ENCODE measurements around the gene TNS3. TPM values are rescaled to one million over a fixed set of nuclear protein-coding genes. Genes with fewer than 3 reads are reported as not detected.

The TNS3 gene
- total and polyA plus RNA-seq, 10 of the 15 experiments (the other 5 are each of a cell fraction or from before 2014, with no cell fraction given), result 0.27 to 2.7 (median 0.79) TPM

DNA sequence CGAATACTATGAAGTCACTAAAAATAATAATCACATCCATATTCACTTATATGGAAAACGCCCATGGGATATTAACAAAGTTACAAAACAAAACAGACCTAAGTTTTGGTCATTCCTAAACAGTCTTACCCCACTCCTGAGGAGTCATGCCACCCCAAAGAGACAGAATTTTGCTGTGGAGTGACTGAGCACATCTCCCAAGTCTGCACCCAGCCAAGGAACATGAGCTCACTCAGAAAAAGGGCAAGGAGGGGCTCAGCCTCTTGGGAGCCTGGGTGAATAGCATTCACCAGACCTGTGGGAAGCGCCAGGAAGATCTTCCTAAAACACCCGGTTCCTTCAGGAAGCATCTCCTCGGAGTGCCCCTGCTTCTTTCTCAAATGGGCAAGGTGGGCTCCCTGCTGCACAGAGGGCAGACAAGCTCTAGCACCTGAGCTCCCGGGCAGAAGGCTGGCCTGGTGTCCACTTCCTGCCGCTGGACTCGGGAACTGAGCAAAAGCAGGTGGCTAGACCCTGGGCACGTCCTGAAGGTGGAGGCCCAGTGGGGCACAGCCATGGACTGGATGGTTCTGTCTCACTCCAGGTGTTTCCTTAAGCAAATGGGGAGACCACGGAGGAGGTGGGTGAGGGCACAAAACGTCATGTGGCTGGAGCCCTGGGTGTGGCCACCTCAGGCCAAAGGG is 31.0 kb downstream of the TNS3 start (continued):
- TF ChIP-seq, protein P1, sequence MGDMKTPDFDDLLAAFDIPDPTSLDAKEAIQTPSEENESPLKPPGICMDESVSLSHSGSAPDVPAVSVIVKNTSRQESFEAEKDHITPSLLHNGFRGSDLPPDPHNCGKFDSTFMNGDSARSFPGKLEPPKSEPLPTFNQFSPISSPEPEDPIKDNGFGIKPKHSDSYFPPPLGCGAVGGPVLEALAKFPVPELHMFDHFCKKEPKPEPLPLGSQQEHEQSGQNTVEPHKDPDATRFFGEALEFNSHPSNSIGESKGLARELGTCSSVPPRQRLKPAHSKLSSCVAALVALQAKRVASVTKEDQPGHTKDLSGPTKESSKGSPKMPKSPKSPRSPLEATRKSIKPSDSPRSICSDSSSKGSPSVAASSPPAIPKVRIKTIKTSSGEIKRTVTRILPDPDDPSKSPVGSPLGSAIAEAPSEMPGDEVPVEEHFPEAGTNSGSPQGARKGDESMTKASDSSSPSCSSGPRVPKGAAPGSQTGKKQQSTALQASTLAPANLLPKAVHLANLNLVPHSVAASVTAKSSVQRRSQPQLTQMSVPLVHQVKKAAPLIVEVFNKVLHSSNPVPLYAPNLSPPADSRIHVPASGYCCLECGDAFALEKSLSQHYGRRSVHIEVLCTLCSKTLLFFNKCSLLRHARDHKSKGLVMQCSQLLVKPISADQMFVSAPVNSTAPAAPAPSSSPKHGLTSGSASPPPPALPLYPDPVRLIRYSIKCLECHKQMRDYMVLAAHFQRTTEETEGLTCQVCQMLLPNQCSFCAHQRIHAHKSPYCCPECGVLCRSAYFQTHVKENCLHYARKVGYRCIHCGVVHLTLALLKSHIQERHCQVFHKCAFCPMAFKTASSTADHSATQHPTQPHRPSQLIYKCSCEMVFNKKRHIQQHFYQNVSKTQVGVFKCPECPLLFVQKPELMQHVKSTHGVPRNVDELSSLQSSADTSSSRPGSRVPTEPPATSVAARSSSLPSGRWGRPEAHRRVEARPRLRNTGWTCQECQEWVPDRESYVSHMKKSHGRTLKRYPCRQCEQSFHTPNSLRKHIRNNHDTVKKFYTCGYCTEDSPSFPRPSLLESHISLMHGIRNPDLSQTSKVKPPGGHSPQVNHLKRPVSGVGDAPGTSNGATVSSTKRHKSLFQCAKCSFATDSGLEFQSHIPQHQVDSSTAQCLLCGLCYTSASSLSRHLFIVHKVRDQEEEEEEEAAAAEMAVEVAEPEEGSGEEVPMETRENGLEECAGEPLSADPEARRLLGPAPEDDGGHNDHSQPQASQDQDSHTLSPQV (IDR thresholded peaks at IDR 0.05), result no peak
- TF ChIP-seq IKZF1 (conservative IDR thresholded peaks at IDR 0.05), result no peak
- no peak for TF ChIP-seq SMAD5 (IDR thresholded peaks at IDR 0.05; ENCODE audit: low read depth)

DNA sequence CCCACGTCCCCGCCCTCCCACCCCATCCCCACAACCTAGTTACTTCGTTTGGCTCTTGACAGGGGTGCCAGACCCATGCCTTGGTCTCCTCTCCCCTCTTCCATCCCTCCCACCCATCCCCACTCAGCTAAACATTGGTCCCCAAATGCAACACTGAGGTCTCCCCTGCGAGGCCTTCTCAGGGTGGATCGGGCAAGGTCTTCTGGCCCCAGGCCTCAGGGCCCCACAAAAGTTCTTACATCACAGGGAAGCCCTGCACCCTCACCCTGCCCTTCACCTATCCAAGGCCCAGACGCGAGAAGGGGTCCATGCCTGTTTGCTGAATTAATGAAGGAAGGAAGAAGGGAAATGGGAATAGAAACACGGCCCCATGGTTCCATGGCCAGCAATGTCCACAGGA is 32.0 kb downstream of the TNS3 start:
- FAIRE-seq (no peak), DNase-seq (ENCODE audit: low read depth, low spot score) (no peak), ATAC-seq (no peak)
- BruUV-seq (replicated peaks), result no TSS peak
- Histone ChIP-seq H4K20me1 (ENCODE audit: control insufficient read depth, insufficient read depth) (no peaks in the 10 kb centered on the region), H3K27me3 (replicated peaks in 1 of 2; ENCODE audit: control insufficient read depth in 2 of 2, insufficient read depth in 2 of 2, low read length in 1 of 2) (no peaks in the 10 kb centered on the region; a peak in 2 of 4 replicates), H3K36me3 (ENCODE audit: control insufficient read depth in 2 of 2, insufficient read depth in 2 of 2, low read length in 1 of 2) (no peaks in the 10 kb centered on the region), H2AFZ (ENCODE audit: control insufficient read depth, low read depth, low read length) (no peak overlapping the region), H3K4me1 (ENCODE audit: control insufficient read depth, insufficient read depth, low read length) (peaks cover 9% of the 10 kb centered on the region), H3K9ac (ENCODE audit: control insufficient read depth, insufficient read depth, low read length) (no peak overlapping the region), H3K9me3 (replicated peaks; ENCODE audit: control insufficient read depth, insufficient read depth, low read length) (no peaks in the 10 kb centered on the region), H3K4me2 (ENCODE audit: control insufficient read depth, insufficient read depth) (no peak overlapping the region), H3K79me2 (ENCODE audit: control insufficient read depth, insufficient read depth, low read length) (no peaks in the 10 kb centered on the region), H3K27ac (ENCODE audit: control insufficient read depth, insufficient read depth) (no peak overlapping the region), H3K4me3 (no peak overlapping the region)
- in situ Hi-C loops (cut with MboI), result no loop called here
- SMC1A ChIA-PET (ENCODE audit: uncharacterized antibody, unreplicated experiment), result no interaction called here
- RAD21 ChIA-PET (ENCODE audit: unreplicated experiment), result no interaction called here
- intact Hi-C loops (cut with micrococcal nuclease; ENCODE audit: unreplicated experiment), result no loop called here
- CTCF ChIA-PET, result interaction anchor here (0.5 kb wide), 1 partner anchor 118 kb away, joined by 3 read pairs; no protein-coding TSS in a partner anchor
- POLR2A ChIA-PET, result no interaction called here
- WGBS (ENCODE audit: insufficient coverage, insufficient replicate concordance, low lambda C conversion rate, missing lambda C conversion rate), result 50% methylated on average over 5 of the region's 8 CpGs
- TF ChIP-seq JUNB (IDR thresholded peaks at IDR 0.05), result no peak
- no peak for TF ChIP-seq MTA2 (IDR thresholded peaks at IDR 0.05; ENCODE audit: low read depth)
- no peak for TF ChIP-seq DPF2 (IDR thresholded peaks at IDR 0.05)
- TF ChIP-seq KAT2A (conservative IDR thresholded peaks at IDR 0.05; ENCODE audit: control insufficient read depth, low read depth, low read length), result no peak
- no peak for TF ChIP-seq FOS (IDR thresholded peaks at IDR 0.05; ENCODE audit: borderline replicate concordance, extremely low read depth, insufficient read length)
- TF ChIP-seq BRCA1 (IDR thresholded peaks at IDR 0.05; ENCODE audit: low read depth, low read length), result no peak
- no peak for TF ChIP-seq RFX5 (IDR thresholded peaks at IDR 0.05; ENCODE audit: low read depth, low read length)
- TF ChIP-seq, protein P2, sequence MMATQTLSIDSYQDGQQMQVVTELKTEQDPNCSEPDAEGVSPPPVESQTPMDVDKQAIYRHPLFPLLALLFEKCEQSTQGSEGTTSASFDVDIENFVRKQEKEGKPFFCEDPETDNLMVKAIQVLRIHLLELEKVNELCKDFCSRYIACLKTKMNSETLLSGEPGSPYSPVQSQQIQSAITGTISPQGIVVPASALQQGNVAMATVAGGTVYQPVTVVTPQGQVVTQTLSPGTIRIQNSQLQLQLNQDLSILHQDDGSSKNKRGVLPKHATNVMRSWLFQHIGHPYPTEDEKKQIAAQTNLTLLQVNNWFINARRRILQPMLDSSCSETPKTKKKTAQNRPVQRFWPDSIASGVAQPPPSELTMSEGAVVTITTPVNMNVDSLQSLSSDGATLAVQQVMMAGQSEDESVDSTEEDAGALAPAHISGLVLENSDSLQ (IDR thresholded peaks at IDR 0.05), result no peak
- no peak for TF ChIP-seq NFIC (IDR thresholded peaks at IDR 0.05; ENCODE audit: low read depth, low read length)
- TF ChIP-seq, protein P3, sequence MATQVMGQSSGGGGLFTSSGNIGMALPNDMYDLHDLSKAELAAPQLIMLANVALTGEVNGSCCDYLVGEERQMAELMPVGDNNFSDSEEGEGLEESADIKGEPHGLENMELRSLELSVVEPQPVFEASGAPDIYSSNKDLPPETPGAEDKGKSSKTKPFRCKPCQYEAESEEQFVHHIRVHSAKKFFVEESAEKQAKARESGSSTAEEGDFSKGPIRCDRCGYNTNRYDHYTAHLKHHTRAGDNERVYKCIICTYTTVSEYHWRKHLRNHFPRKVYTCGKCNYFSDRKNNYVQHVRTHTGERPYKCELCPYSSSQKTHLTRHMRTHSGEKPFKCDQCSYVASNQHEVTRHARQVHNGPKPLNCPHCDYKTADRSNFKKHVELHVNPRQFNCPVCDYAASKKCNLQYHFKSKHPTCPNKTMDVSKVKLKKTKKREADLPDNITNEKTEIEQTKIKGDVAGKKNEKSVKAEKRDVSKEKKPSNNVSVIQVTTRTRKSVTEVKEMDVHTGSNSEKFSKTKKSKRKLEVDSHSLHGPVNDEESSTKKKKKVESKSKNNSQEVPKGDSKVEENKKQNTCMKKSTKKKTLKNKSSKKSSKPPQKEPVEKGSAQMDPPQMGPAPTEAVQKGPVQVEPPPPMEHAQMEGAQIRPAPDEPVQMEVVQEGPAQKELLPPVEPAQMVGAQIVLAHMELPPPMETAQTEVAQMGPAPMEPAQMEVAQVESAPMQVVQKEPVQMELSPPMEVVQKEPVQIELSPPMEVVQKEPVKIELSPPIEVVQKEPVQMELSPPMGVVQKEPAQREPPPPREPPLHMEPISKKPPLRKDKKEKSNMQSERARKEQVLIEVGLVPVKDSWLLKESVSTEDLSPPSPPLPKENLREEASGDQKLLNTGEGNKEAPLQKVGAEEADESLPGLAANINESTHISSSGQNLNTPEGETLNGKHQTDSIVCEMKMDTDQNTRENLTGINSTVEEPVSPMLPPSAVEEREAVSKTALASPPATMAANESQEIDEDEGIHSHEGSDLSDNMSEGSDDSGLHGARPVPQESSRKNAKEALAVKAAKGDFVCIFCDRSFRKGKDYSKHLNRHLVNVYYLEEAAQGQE (IDR thresholded peaks at IDR 0.05; ENCODE audit: low read depth, low read length), result no peak
- TF ChIP-seq SIX5 (IDR thresholded peaks at IDR 0.05; ENCODE audit: low read depth, low read length, severe bottlenecking), result no peak

All from GM12878 (cell line).